Measurements from ENCODE around the gene PROM1.

Gene PROM1

DNA sequence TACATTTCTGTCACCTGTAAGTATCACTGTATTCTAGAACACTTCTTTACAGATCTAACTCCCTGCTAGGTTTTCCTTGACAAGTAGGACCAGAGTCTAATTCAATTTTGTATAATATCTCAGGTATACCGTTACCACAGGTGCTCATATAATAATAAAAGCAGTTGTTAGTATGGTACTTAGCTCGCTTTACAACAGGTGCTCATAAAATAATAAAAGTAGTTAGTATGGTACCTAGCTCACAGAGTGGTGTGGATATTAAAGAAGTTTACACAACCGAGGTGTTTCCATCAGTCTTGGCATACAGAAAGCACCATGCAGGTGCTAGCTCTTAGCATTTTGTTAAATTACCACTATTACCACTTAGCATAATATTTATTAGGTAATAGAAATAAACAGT, 88.0 kb downstream of the PROM1 start:
- CTCF ChIA-PET = interaction anchor here (1.0 to 2.2 kb wide), 2 partner anchors 190 to 516 kb away, joined by 3 to 10 read pairs; no protein-coding TSS in a partner anchor
- H3K4me1 ChIP-seq (ENCODE audit: control insufficient read depth, insufficient read depth, low read length) = no peaks in the 10 kb centered on the region
- no peak for TF ChIP-seq HOXC10 (CRISPR knock-in tag; IDR thresholded peaks at IDR 0.05)
- no peak for TF ChIP-seq KLF10 (tag by site-specific recombination; IDR thresholded peaks at IDR 0.05)
- no peak for TF ChIP-seq ZNF174 (tag by site-specific recombination; IDR thresholded peaks at IDR 0.05)
- no peak for TF ChIP-seq GLI4 (tag by site-specific recombination; IDR thresholded peaks at IDR 0.05)
- TF ChIP-seq YY2 (tag by site-specific recombination; IDR thresholded peaks at IDR 0.05) = no peak
- TF ChIP-seq ZFHX2 (tag by site-specific recombination; conservative IDR thresholded peaks at IDR 0.05) = no peak
- TF ChIP-seq ZNF23 (tag by site-specific recombination; IDR thresholded peaks at IDR 0.05; ENCODE audit: borderline replicate concordance) = no peak
- no peak for TF ChIP-seq ZNF654 (tag by site-specific recombination; IDR thresholded peaks at IDR 0.05; ENCODE audit: low read depth)
- no peak for TF ChIP-seq ZNF211 (tag by site-specific recombination; IDR thresholded peaks at IDR 0.05; ENCODE audit: low read depth)
- TF ChIP-seq ZNF670 (tag by site-specific recombination; IDR thresholded peaks at IDR 0.05; ENCODE audit: low read depth) = no peak
- TF ChIP-seq MZF1 (tag by site-specific recombination; IDR thresholded peaks at IDR 0.05; ENCODE audit: borderline replicate concordance) = no peak
- no peak for TF ChIP-seq ZNF707 (tag by site-specific recombination; IDR thresholded peaks at IDR 0.05)
- TF ChIP-seq, protein P1, sequence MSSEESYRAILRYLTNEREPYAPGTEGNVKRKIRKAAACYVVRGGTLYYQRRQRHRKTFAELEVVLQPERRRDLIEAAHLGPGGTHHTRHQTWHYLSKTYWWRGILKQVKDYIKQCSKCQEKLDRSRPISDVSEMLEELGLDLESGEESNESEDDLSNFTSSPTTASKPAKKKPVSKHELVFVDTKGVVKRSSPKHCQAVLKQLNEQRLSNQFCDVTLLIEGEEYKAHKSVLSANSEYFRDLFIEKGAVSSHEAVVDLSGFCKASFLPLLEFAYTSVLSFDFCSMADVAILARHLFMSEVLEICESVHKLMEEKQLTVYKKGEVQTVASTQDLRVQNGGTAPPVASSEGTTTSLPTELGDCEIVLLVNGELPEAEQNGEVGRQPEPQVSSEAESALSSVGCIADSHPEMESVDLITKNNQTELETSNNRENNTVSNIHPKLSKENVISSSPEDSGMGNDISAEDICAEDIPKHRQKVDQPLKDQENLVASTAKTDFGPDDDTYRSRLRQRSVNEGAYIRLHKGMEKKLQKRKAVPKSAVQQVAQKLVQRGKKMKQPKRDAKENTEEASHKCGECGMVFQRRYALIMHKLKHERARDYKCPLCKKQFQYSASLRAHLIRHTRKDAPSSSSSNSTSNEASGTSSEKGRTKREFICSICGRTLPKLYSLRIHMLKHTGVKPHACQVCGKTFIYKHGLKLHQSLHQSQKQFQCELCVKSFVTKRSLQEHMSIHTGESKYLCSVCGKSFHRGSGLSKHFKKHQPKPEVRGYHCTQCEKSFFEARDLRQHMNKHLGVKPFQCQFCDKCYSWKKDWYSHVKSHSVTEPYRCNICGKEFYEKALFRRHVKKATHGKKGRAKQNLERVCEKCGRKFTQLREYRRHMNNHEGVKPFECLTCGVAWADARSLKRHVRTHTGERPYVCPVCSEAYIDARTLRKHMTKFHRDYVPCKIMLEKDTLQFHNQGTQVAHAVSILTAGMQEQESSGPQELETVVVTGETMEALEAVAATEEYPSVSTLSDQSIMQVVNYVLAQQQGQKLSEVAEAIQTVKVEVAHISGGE (tag by site-specific recombination; conservative IDR thresholded peaks at IDR 0.05; ENCODE audit: low read depth) = no peak
- no peak for TF ChIP-seq SALL2 (tag by site-specific recombination; IDR thresholded peaks at IDR 0.05; ENCODE audit: borderline replicate concordance)
- TF ChIP-seq SP7 (tag by site-specific recombination; IDR thresholded peaks at IDR 0.05) = no peak
- no peak for TF ChIP-seq ZNF354C (tag by site-specific recombination; IDR thresholded peaks at IDR 0.05; ENCODE audit: borderline replicate concordance, low read depth)
- no peak for TF ChIP-seq ZNF664 (tag by site-specific recombination; IDR thresholded peaks at IDR 0.05)
- no peak for TF ChIP-seq ZFP37 (tag by site-specific recombination; IDR thresholded peaks at IDR 0.05)
- TF ChIP-seq ZNF473 (tag by site-specific recombination; IDR thresholded peaks at IDR 0.05) = no peak
- TF ChIP-seq SP3 (tag by site-specific recombination; IDR thresholded peaks at IDR 0.05) = no peak
- POLR2A ChIA-PET = no interaction called here
- H3K36me3 ChIP-seq (ENCODE audit: control insufficient read depth in 2 of 2, insufficient read depth in 1 of 2, low read length in 2 of 2) = no peaks in the 10 kb centered on the region
- no peak overlapping the region for H3K4me3 ChIP-seq (ENCODE audit: low read depth, low read length)
- H3K27ac ChIP-seq (ENCODE audit: extremely low read depth, low read depth, low read length) = no peak overlapping the region
- no peaks in the 10 kb centered on the region for H3K9me3 ChIP-seq (ENCODE audit: control insufficient read depth, insufficient read depth, low read depth, low read length)

DNA sequence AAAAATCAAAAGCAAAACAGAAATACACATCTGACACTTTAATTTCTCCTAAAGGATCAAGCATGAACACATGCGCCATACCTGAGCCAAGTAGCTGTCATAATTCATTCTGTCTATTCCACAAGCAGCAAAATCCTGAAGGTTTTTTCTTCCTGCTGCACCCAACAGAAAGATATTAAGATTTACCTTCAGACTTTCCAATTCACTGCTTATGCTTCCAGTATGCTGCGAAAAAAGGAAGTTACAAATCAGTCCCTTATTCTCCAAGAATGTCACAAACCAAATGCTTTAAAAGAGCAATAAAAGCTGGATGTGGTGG, 91.7 kb downstream of the PROM1 start:
- ChIA-PET POLR2A (interaction anchor here (0.8 kb wide), 1 partner anchor 221 kb away, joined by 3 read pairs; no protein-coding TSS in a partner anchor), CTCF (interaction anchor here (1.0 kb wide), 1 partner anchor 9 kb away, joined by 3 read pairs; no protein-coding TSS in a partner anchor)
- no peak overlapping the region for H3K27ac ChIP-seq (ENCODE audit: extremely low read depth, low read depth, low read length)
- no peaks in the 10 kb centered on the region for H3K9me3 ChIP-seq (ENCODE audit: control insufficient read depth, insufficient read depth, low read depth, low read length)
- no peaks in the 10 kb centered on the region for H3K4me1 ChIP-seq (ENCODE audit: control insufficient read depth, insufficient read depth, low read length)
- no peak overlapping the region for H3K4me3 ChIP-seq (ENCODE audit: low read depth, low read length)
- TF ChIP-seq ZNF133 (tag by site-specific recombination; IDR thresholded peaks at IDR 0.05) (no peak), ZNF324 (tag by site-specific recombination; IDR thresholded peaks at IDR 0.05) (no peak), ZFP69B (tag by site-specific recombination; IDR thresholded peaks at IDR 0.05) (no peak)
- TF ChIP-seq, protein P2, sequence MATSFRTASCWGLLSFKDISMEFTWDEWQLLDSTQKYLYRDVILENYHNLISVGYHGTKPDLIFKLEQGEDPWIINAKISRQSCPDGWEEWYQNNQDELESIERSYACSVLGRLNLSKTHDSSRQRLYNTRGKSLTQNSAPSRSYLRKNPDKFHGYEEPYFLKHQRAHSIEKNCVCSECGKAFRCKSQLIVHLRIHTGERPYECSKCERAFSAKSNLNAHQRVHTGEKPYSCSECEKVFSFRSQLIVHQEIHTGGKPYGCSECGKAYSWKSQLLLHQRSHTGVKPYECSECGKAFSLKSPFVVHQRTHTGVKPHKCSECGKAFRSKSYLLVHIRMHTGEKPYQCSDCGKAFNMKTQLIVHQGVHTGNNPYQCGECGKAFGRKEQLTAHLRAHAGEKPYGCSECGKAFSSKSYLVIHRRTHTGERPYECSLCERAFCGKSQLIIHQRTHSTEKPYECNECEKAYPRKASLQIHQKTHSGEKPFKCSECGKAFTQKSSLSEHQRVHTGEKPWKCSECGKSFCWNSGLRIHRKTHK (tag by site-specific recombination; IDR thresholded peaks at IDR 0.05) = no peak
- H3K36me3 ChIP-seq (ENCODE audit: control insufficient read depth in 2 of 2, insufficient read depth in 1 of 2, low read length in 2 of 2) = no peaks in the 10 kb centered on the region
